GM12878 (cell line): ENCODE measurements around the gene CHP1.

ENCODE experiments used
- BHLHE40 ChIP-seq, 2 experiments: fragments of 450-650 bp in 1 of 2; IDR thresholded peaks; 2 replicates each; pipeline ENCODE4 v1.6.1; 2011 to 2017; ENCODE audit warnings: low read depth in 2 of 2, borderline replicate concordance in 1 of 2, improper control_type of control experiment in 1 of 2, low read length in 1 of 2, mild to moderate bottlenecking in 1 of 2
- CTCF ChIP-seq, 3 experiments: IDR thresholded peaks in 2 of 3; conservative IDR thresholded peaks in 1 of 3; 2 replicates each; pipeline ENCODE4 v1.5.1; 2011; ENCODE audit warnings: low read depth in 3 of 3, low read length in 3 of 3, mild to moderate bottlenecking in 3 of 3, control low read depth in 2 of 3, moderate library complexity in 2 of 3, inconsistent platforms in 1 of 3, mixed read lengths in 1 of 3; ENCODE audit not compliant: control insufficient read depth in 2 of 3, insufficient read depth in 1 of 3; ENCODE audit errors: extremely low read depth in 1 of 3
- EP300 ChIP-seq, 2 experiments: fragments of 150-350 bp in 1 of 2; IDR thresholded peaks; 2 replicates each; pipeline ENCODE4 v1.6.1; 2011 to 2012; ENCODE audit warnings: low read depth in 2 of 2, low read length in 2 of 2, borderline replicate concordance in 1 of 2, improper control_type of control experiment in 1 of 2, inconsistent platforms in 1 of 2; ENCODE audit not compliant: control insufficient read depth in 1 of 2
- ZSCAN29 ChIP-seq: fragments of 450-650 bp; IDR thresholded peaks from 2 replicates; pipeline ENCODE4 v1.6.1; 2017; ENCODE audit warnings: mild to moderate bottlenecking, moderate library complexity

DNA sequence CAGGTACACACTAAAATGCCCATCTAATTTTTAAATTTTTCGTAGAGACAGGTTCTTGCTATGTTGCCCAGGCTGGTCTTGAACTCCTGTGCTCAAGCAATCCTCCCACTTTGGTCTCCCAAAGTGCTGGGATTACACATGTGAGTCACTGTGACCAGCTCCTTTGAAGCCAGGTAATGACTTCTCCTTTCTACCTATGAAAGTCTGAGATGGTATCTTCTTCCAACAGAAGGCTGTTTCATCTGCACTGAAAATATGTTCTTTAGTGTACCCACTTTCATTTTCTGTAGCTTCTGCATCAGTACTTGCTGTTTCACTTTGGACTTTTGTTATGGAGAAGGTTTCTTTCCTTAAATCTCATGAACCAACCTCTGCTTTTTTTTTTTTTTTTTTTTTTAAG, 92.5 kb downstream of the CHP1 start:
- no peak for TF ChIP-seq CTCF (IDR thresholded peaks at IDR 0.05 in 2 of 3, conservative IDR thresholded peaks at IDR 0.05 in 1 of 3; ENCODE audit: control insufficient read depth in 2 of 3, extremely low read depth in 1 of 3, insufficient read depth in 1 of 3, low read depth in 3 of 3, low read length in 3 of 3)
- no peak for TF ChIP-seq ZSCAN29
- TF ChIP-seq EP300 (IDR thresholded peaks at IDR 0.05; ENCODE audit: borderline replicate concordance in 1 of 2, control insufficient read depth in 1 of 2, low read depth in 2 of 2, low read length in 2 of 2): no peak
- peak in 1 of 2 experiments; percentile 24; a peak in 1 of 4 replicates for TF ChIP-seq BHLHE40 (IDR thresholded peaks at IDR 0.05; ENCODE audit: borderline replicate concordance in 1 of 2, low read depth in 2 of 2, low read length in 1 of 2)
